Sigmoid colon (tissue), 7 donors: ENCODE data around the gene PPID. TPM values are rescaled to one million over a fixed set of nuclear protein-coding genes. Genes with fewer than 3 reads are reported as not detected.
"Not testable (repeated sequence)": the region's sequence is repeated elsewhere in the genome, so short reads cannot be mapped to it uniquely, and the experiment has no call there.

Experiments
- DNase-seq: peaks from one replicate; pipeline ENCODE4 v3.0.0-alpha.2; 2019
- H3K27ac ChIP-seq, 4 donors: fragments of 200-600 bp; sonication (generic); one replicate each; pipeline ENCODE4 v1.5.1; 2016 to 2019; ENCODE audit warnings: mild to moderate bottlenecking in 1 of 4
- H3K27me3 ChIP-seq, 3 donors: fragments of 200-600 bp; sonication (generic); one replicate each; pipeline ENCODE4 v1.5.1; 2019; ENCODE audit warnings: mild to moderate bottlenecking in 1 of 3
- H3K36me3 ChIP-seq, 4 donors: fragments of 200-600 bp; sonication (generic); one replicate each; pipeline ENCODE4 v1.5.1; 2016 to 2019
- H3K4me1 ChIP-seq, 4 donors: fragments of 200-600 bp; sonication (generic); one replicate each; pipeline ENCODE4 v1.5.1; 2017 to 2019
- H3K4me3 ChIP-seq, 4 donors: fragments of 200-600 bp; sonication (generic); one replicate each; pipeline ENCODE4 v1.5.1; 2017 to 2019; ENCODE audit warnings: mild to moderate bottlenecking in 2 of 4, moderate library complexity in 1 of 4
- H3K9me3 ChIP-seq, 4 donors: fragments of 200-600 bp in 3 of 4; sonication (generic) in 3 of 4; one replicate each; pipeline versions ENCODE4 v1.5.1 to v1.6.1; 2013 to 2019
- CTCF ChIP-seq, 4 experiments: fragments of 450-650 bp in 3 of 4; fragments of 200-600 bp in 1 of 4; IDR thresholded peaks; one replicate each; pipeline ENCODE4 v1.5.1; 2016 to 2019; ENCODE audit warnings: antibody characterized with exemption in 4 of 4, mild to moderate bottlenecking in 3 of 4, moderate library complexity in 2 of 4
- EP300 ChIP-seq, 4 donors: sonication (generic); formaldehyde crosslinking; IDR thresholded peaks; one replicate each; pipeline ENCODE4 v1.6.1; 2017; ENCODE audit warnings: antibody characterized with exemption in 4 of 4
- POLR2A ChIP-seq, 2 donors: fragments of 450-650 bp; IDR thresholded peaks; one replicate each; pipeline ENCODE4 v1.6.1; 2016; ENCODE audit warnings: antibody characterized with exemption in 2 of 2, mild to moderate bottlenecking in 2 of 2, moderate library complexity in 2 of 2
- POLR2AphosphoS5 ChIP-seq, 4 donors: sonication (generic); formaldehyde crosslinking; IDR thresholded peaks; one replicate each; pipeline ENCODE4 v1.6.1; 2017; ENCODE audit warnings: antibody characterized with exemption in 4 of 4
- WGBS, 2 donors: extraction: QIAGEN DNeasy Blood & Tissue Kit; methylation state at CpG; one replicate each; pipeline ENCODE4 v1.1.7; 2013; 5-methylcytosine and 5-hydroxymethylcytosine counted together
- intact Hi-C: fragments of 100-400 bp; cut with DNase I; formaldehyde crosslinking; loops from one replicate; pipeline ENCODE4 v1.15.1; 2023
- polyA plus RNA-seq, 3 donors: library from polyadenylated mRNA; stranded (reverse); fragments of 200-250 nt; gene quantifications; one replicate each; pipeline ENCODE4 v1.2.3, GENCODE V29; 2013
- total RNA-seq, 4 donors: library from RNA; depleted of rRNA; stranded (reverse); fragments of >200 nt; gene quantifications; one replicate each; pipeline ENCODE4 v1.1.0, GENCODE V29; 2016
- donor health status: healthy with polysubstance abuse.
- donor health status: Bipolar disorder and iron deficiency.
- donor health status: healthy.

PPID gene
- total and polyA plus RNA-seq, 7 donors, result 17.4 to 54.8 (median 26.6) TPM

GRCh38 chr4:158715802-158716201 is 7.4 kb downstream of the PPID start:
- Histone ChIP-seq H3K27ac (no peak overlapping the region), H3K4me1 (no peaks in the 10 kb centered on the region), H3K27me3 (no peaks in the 10 kb centered on the region), H3K4me3 (no peak overlapping the region), H3K9me3 (no peaks in the 10 kb centered on the region), H3K36me3 (peaks cover 25 to 97% (median 33%) of the 10 kb centered on the region in 4 donors)
- DNase-seq, result no peak
- intact Hi-C loops, result no loop called here
- 18 to 71% methylated on average over 3 of the region's 3 CpGs for WGBS, 2 donors
- no peak for TF ChIP-seq CTCF (IDR thresholded peaks at IDR 0.05)
- no peak for TF ChIP-seq POLR2AphosphoS5 (IDR thresholded peaks at IDR 0.05)
- TF ChIP-seq POLR2A (IDR thresholded peaks at IDR 0.05), result no peak
- TF ChIP-seq EP300 (IDR thresholded peaks at IDR 0.05), result no peak

DNA sequence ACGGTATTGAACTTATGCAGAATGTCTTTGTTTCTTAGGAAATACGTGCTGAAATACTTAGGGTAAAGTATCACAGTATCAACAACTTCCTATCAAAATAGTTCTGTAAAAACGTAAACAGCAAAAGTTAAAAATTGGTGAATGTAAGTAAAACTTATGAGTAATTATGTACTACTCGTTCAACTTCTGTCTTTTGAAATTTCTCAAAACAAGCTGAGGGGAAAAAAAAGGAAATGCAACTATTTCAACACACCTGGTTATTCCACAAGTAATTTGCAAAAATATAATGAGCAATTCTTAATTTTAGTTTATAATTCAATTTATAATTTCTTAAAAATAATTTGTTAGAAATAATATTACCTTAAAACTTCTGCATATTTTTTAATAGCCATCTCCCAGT is 8.3 kb downstream of the PPID start:
- no peak for TF ChIP-seq POLR2A (IDR thresholded peaks at IDR 0.05)
- no peak for TF ChIP-seq EP300 (IDR thresholded peaks at IDR 0.05)
- TF ChIP-seq CTCF (IDR thresholded peaks at IDR 0.05), result no peak
- no peak for TF ChIP-seq POLR2AphosphoS5 (IDR thresholded peaks at IDR 0.05)
- no peak overlapping the region for H3K4me3 ChIP-seq
- intact Hi-C loops, result no loop called here
- no peak overlapping the region for H3K27ac ChIP-seq
- no peaks in the 10 kb centered on the region for H3K4me1 ChIP-seq
- WGBS, 2 donors, result 88% methylated on average over 4 of the region's 4 CpGs
- no peaks in the 10 kb centered on the region for H3K27me3 ChIP-seq
- peaks cover 24 to 100% (median 40%) of the 10 kb centered on the region in 4 donors for H3K36me3 ChIP-seq
- no peak for DNase-seq
- H3K9me3 ChIP-seq, result no peaks in the 10 kb centered on the region

DNA sequence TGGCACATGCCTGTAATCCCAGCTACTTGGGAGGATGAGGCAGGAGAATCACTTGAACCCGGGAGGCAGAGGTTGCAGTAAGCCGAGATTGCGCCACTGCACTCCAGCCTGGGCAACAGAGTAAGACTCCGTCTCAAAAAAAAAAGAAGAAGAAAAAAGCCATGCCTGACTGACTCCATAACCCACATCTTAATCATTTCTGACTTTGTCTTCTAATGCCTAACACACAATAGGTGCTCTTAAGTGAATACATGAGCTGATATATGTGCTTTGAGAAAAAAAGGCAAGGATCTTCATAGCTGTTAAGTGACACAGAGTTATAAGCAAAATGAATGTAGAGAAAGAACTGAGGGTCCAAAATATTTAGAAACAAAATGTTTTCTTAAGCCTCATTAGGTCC is 10.6 kb downstream of the PPID start:
- H3K27me3 ChIP-seq, DNase-seq, H3K27ac ChIP-seq, H3K4me3 ChIP-seq, H3K9me3 ChIP-seq, intact Hi-C loops, H3K4me1 ChIP-seq: not testable (repeated sequence)
- WGBS, 2 donors, result 92 to 96% methylated on average over 4 of the region's 4 CpGs
- H3K36me3 ChIP-seq, result peaks cover 20 to 100% (median 49%) of the 10 kb centered on the region in 4 donors

DNA sequence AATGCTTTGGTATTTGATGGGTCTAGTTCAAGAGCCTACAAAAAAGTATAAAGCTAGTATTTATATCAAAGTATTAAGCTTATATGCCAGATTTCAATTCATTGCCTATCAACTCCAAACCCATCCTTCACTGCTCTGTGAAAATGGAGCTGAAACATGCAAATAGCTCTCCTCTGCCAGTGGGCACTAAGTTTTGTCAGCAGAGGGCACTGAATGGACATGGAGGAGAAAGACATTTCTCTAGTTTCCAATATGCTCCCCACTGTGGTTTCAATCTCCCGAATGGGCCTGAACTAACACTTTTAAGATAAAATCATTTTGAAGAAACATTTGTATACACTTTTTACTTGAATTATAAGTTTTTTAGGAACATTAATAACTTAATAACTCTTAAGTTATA is 12.4 kb downstream of the PPID start:
- intact Hi-C loops, result no loop called here
- Histone ChIP-seq H3K27me3 (no peaks in the 10 kb centered on the region), H3K9me3 (no peaks in the 10 kb centered on the region), H3K36me3 (peaks cover 14 to 100% (median 49%) of the 10 kb centered on the region in 4 donors), H3K27ac (no peak overlapping the region), H3K4me1 (no peaks in the 10 kb centered on the region), H3K4me3 (no peak overlapping the region)
- TF ChIP-seq CTCF (IDR thresholded peaks at IDR 0.05) (no peak), EP300 (IDR thresholded peaks at IDR 0.05) (no peak), POLR2AphosphoS5 (IDR thresholded peaks at IDR 0.05) (no peak), POLR2A (IDR thresholded peaks at IDR 0.05) (no peak)
- whole genome bisulfite sequencing, 2 donors, result 75 to 90% methylated on average over 1 of the region's 1 CpG
- no peak for DNase-seq

GRCh38 chr4:158704274-158704673 is 18.9 kb downstream of the PPID start:
- DNase-seq, result no peak
- Histone ChIP-seq H3K4me1 (no peaks in the 10 kb centered on the region), H3K9me3 (no peaks in the 10 kb centered on the region), H3K27ac (no peak overlapping the region), H3K4me3 (no peak overlapping the region), H3K36me3 (peaks cover 0 to 83% (median 9%) of the 10 kb centered on the region in 4 donors), H3K27me3 (no peaks in the 10 kb centered on the region)
- intact Hi-C loops, result no loop called here
- WGBS, 2 donors, result 90 to 93% methylated on average over 4 of the region's 4 CpGs
- TF ChIP-seq POLR2A (IDR thresholded peaks at IDR 0.05), result no peak
- no peak for TF ChIP-seq POLR2AphosphoS5 (IDR thresholded peaks at IDR 0.05)
- no peak for TF ChIP-seq EP300 (IDR thresholded peaks at IDR 0.05)
- no peak for TF ChIP-seq CTCF (IDR thresholded peaks at IDR 0.05)
